NT2/D1 (cell line): Measurements from ENCODE around the gene SIGLEC12.
"Not testable (repeated sequence)": the region's sequence is repeated elsewhere in the genome, so short reads cannot be mapped to it uniquely, and the experiment has no call there.

Experiments
- DNase-seq: peaks from one replicate; pipeline ENCODE4 v3.0.0-alpha.2; 2011; ENCODE audit warnings: low read depth, low spot score
- H3K27me3 ChIP-seq: 2 replicates; pipeline ENCODE4 v1.6.0; 2011; ENCODE audit warnings: mild to moderate bottlenecking; ENCODE audit not compliant: insufficient read length, insufficient read depth
- H3K36me3 ChIP-seq: 2 replicates; pipeline ENCODE4 v1.6.1; 2011; ENCODE audit warnings: mild to moderate bottlenecking, low read length, mixed read lengths; ENCODE audit not compliant: insufficient read depth, insufficient read length
- H3K4me1 ChIP-seq: 2 replicates; pipeline ENCODE4 v1.5.1; 2011; ENCODE audit not compliant: insufficient read depth, insufficient read length
- H3K4me3 ChIP-seq: 2 replicates; pipeline ENCODE4 v1.5.1; 2011; ENCODE audit warnings: low read depth; ENCODE audit not compliant: insufficient read length
- H3K9ac ChIP-seq: 2 replicates; pipeline ENCODE4 v1.6.0; 2011; ENCODE audit warnings: low read depth; ENCODE audit not compliant: insufficient read length
- H3K9me3 ChIP-seq: 2 replicates; pipeline ENCODE4 v1.5.1; 2011; ENCODE audit warnings: mild to moderate bottlenecking, low read length; ENCODE audit not compliant: insufficient read depth
- SUZ12 ChIP-seq: IDR thresholded peaks from 2 replicates; pipeline ENCODE4 v1.6.1; 2011; ENCODE audit not compliant: insufficient read length, insufficient read depth; ENCODE audit errors: extremely low read depth
- YY1 ChIP-seq: IDR thresholded peaks from 2 replicates; pipeline ENCODE4 v1.6.1; 2011; ENCODE audit not compliant: insufficient read length, insufficient read depth
- ZNF274 ChIP-seq: IDR thresholded peaks from 2 replicates; pipeline ENCODE4 v1.6.1; 2011; ENCODE audit warnings: mild to moderate bottlenecking, low read depth, low read length

Gene SIGLEC12

GRCh38 chr19:51507192-51507591 is 5.6 kb upstream of the SIGLEC12 start:
- Histone ChIP-seq H3K27me3 (no peaks in the 10 kb centered on the region), H3K9ac (no peak overlapping the region), H3K36me3 (no peaks in the 10 kb centered on the region), H3K4me1 (no peaks in the 10 kb centered on the region), H3K9me3 (no peaks in the 10 kb centered on the region), H3K4me3 (no peak overlapping the region)
- no peak for DNase-seq
- TF ChIP-seq SUZ12 (no peak), YY1 (no peak)

- no peak overlapping the region for H3K4me3 ChIP-seq
- H3K36me3 ChIP-seq = no peaks in the 10 kb centered on the region
- DNase-seq = no peak
- H3K9me3 ChIP-seq = no peaks in the 10 kb centered on the region
- no peak overlapping the region for H3K9ac ChIP-seq
- H3K27me3 ChIP-seq = no peaks in the 10 kb centered on the region
- TF ChIP-seq SUZ12 (no peak), ZNF274 (no peak), YY1 (no peak)
- no peaks in the 10 kb centered on the region for H3K4me1 ChIP-seq
These were observed 4.3 kb upstream of the SIGLEC12 start for GRCh38 chr19:51505904-51506303.

DNA sequence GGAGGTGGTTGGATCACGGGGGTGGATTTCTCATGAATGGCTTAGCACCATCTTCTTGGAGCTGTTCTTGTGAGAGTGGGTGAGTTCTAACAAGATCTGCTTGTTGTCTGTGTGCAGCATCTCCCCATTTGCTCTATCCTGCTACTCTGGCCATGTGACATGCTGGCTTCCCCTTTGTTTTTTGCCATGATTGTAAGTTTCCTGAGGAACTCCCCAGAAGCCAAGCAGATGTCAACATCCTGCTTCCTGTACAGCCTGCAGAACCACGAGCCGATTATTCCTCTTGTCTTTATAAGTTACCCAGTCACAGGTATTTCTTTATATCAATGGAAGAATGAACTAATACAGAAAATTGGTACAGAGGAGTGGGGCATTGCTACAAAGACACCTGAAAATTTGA is 2.3 kb upstream of the SIGLEC12 start:
- Histone ChIP-seq H3K9me3 (no peaks in the 10 kb centered on the region), H3K4me1 (no peaks in the 10 kb centered on the region), H3K36me3 (no peaks in the 10 kb centered on the region), H3K9ac (no peak overlapping the region), H3K4me3 (no peak overlapping the region), H3K27me3 (no peaks in the 10 kb centered on the region)
- TF ChIP-seq ZNF274 (no peak), YY1 (no peak), SUZ12 (no peak)
- no peak for DNase-seq

DNA sequence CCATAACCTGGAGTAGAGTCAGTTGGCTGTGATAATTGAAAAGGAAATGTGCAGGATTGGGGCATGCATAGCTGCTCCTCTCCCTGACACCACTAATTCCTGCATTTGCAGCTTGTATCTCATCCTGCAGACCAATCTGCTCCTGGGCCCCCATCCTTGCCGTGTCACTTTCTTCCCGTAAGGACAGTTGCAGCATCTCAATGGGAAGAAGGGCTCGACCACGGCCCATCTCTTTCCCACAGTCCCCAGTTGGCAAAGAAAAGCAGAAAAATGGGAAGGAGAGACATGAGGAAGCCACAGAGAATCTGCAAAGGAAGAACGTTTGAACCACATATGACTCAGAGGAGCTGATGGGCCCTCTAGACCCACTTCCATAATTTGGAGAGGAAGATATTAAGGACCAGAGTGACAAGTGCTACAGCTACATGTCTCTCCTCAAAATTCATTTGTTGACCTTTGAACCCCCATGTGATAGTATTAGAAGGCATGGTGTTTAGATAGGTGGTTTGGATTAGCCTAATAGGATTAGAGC is 1.8 kb upstream of the SIGLEC12 start:
- no peak for DNase-seq
- no peak overlapping the region for H3K9ac ChIP-seq
- H3K4me3 ChIP-seq = no peak overlapping the region
- TF ChIP-seq SUZ12 (no peak), YY1 (no peak), ZNF274 (no peak)
- no peaks in the 10 kb centered on the region for H3K36me3 ChIP-seq
- peaks cover 3% of the 10 kb centered on the region for H3K27me3 ChIP-seq
- no peaks in the 10 kb centered on the region for H3K9me3 ChIP-seq
- H3K4me1 ChIP-seq = no peaks in the 10 kb centered on the region

DNA sequence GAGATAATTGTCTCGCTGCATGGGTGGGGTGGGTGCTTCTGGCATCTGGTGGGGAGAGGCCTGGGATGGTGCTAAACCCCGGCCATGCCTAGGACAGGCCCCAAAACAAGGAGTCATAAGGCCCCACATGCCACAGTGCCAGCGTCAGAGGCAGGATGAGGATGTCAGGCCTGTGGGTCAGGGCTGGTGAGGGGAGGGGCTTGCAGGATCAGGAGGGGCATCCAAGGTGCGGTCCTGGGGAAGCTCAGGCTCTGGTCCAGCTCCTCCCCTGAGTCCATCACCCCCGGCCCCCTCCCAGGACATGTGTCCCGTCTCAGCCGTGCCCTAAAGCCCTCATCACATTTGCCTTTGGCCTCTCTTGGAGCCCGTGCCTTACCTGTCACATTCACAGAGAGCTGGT is 669 bp downstream of the SIGLEC12 start:
- H3K27me3 ChIP-seq = not testable (repeated sequence)

GRCh38 chr19:51497666-51498065 is 3.9 kb downstream of the SIGLEC12 start:
- DNase-seq = no peak
- H3K4me1 ChIP-seq = no peaks in the 10 kb centered on the region
- no peaks in the 10 kb centered on the region for H3K9me3 ChIP-seq
- peaks cover 26% of the 10 kb centered on the region for H3K27me3 ChIP-seq
- no peak overlapping the region for H3K4me3 ChIP-seq
- H3K9ac ChIP-seq = no peak overlapping the region
- no peaks in the 10 kb centered on the region for H3K36me3 ChIP-seq
- no peak for TF ChIP-seq SUZ12
- no peak for TF ChIP-seq YY1
- no peak for TF ChIP-seq ZNF274

More for the DNA sequence above, 669 bp downstream of the SIGLEC12 start:
- H3K4me1 ChIP-seq, DNase-seq, H3K9ac ChIP-seq, H3K4me3 ChIP-seq, H3K9me3 ChIP-seq, H3K36me3 ChIP-seq: not testable (repeated sequence)

DNA sequence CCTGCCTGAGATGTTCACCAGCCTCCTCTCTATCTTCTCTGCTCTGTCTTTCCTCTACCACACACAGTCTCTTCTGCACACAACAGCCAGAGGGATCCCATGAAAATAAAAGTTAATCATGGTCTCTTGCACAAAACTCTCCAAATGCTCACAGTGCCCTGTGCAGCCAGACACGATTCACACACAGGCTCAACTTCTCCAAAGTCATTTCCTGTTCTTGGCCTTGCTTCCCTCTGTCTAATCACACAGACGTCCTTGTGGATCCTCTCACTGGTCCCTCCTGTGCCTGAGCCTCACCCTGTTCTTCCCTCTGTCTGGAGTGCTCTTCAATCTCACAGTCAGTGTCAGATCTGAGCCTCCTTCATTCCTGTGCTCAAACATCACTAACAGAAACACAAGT is 7.8 kb downstream of the SIGLEC12 start:
- no peaks in the 10 kb centered on the region for H3K9me3 ChIP-seq

GRCh38 chr19:51491586-51491985 is 10.0 kb downstream of the SIGLEC12 start:
- Histone ChIP-seq H3K36me3 (no peaks in the 10 kb centered on the region), H3K27me3 (peaks cover 21% of the 10 kb centered on the region), H3K9ac (no peak overlapping the region)

More for the DNA sequence above, 7.8 kb downstream of the SIGLEC12 start:
- TF ChIP-seq ZNF274 = no peak
- TF ChIP-seq SUZ12 = no peak
- no peak for TF ChIP-seq YY1
- peaks cover 28% of the 10 kb centered on the region for H3K27me3 ChIP-seq
- no peak for DNase-seq
- no peak overlapping the region for H3K9ac ChIP-seq
- H3K4me1 ChIP-seq = no peaks in the 10 kb centered on the region
- H3K36me3 ChIP-seq = no peaks in the 10 kb centered on the region
- no peak overlapping the region for H3K4me3 ChIP-seq

More at GRCh38 chr19:51491586-51491985, 10.0 kb downstream of the SIGLEC12 start:
- H3K4me3 ChIP-seq = no peak overlapping the region
- no peak for DNase-seq
- no peaks in the 10 kb centered on the region for H3K9me3 ChIP-seq
- TF ChIP-seq YY1 (no peak), SUZ12 (no peak), ZNF274 (no peak)
- no peaks in the 10 kb centered on the region for H3K4me1 ChIP-seq
